GM12874 (cell line): Measurements from ENCODE around the gene SPRED1.

Experiments used
- CTCF ChIP-seq: IDR thresholded peaks from 2 replicates; pipeline ENCODE4 v1.5.1; 2011; ENCODE audit warnings: low read depth, mild to moderate bottlenecking, control low read depth, low read length, moderate library complexity; ENCODE audit not compliant: insufficient read depth

Gene SPRED1

DNA sequence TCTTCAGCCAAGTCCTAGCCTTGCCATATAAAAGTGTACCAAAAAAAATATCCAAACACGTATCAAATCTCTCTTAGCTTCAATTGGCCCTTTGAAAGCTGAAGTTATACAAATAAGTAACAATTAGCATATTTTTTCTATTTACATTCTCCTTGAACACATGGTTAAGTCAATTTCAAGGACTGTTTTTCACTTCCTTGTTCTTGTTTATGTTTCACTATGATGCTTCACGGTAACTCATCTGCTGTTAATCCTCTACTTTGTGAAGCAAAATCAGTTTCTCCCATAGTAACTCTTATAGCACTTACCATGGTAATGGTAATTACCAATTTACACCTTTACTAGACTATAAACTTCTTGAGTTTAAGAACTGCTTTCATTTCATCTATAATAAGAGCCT lies 10.6 kb upstream of the SPRED1 start:
- TF ChIP-seq CTCF = no peak

DNA sequence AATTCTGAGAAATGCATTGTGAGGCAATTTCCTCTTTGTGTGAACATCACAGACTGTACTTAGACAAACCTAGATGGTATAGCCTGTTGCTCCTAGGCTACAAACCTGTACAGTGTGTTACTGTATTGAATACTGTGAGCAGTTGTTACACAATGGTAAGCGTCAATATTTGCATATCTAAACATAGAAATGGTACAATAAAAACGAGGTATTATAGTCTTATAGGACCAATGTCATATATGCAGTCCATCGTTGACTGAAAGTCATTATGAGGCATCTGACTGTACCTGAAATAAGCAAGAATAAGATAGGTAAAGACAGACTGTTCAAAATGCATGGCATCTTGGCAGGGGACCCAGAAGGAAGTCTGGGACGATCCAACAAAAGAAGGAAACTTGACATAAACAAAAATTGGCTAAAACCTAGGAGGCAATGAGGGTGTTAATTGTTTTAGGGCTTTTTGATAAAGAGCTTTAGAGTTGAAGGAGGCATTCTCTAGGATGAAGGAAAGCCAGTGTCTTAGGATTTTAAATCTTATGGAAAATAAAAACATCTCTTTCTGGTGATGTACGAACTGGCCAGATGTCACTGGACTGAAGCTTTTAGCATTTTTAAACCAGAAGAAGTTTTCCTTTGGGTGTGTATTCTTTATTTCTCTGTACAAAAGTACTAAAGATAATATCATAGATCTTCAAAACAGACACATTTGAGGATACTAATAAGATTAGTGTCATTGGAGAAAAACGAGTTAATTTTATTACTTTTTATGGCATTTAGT lies 9.2 kb upstream of the SPRED1 start:
- TF ChIP-seq CTCF = no peak

- TF ChIP-seq CTCF = no peak
Observed at GRCh38 chr15:38247336-38247735, 5.3 kb upstream of the SPRED1 start.

GRCh38 chr15:38253351-38253781 lies 730 bp downstream of the SPRED1 start:
- TF ChIP-seq CTCF = no peak

DNA sequence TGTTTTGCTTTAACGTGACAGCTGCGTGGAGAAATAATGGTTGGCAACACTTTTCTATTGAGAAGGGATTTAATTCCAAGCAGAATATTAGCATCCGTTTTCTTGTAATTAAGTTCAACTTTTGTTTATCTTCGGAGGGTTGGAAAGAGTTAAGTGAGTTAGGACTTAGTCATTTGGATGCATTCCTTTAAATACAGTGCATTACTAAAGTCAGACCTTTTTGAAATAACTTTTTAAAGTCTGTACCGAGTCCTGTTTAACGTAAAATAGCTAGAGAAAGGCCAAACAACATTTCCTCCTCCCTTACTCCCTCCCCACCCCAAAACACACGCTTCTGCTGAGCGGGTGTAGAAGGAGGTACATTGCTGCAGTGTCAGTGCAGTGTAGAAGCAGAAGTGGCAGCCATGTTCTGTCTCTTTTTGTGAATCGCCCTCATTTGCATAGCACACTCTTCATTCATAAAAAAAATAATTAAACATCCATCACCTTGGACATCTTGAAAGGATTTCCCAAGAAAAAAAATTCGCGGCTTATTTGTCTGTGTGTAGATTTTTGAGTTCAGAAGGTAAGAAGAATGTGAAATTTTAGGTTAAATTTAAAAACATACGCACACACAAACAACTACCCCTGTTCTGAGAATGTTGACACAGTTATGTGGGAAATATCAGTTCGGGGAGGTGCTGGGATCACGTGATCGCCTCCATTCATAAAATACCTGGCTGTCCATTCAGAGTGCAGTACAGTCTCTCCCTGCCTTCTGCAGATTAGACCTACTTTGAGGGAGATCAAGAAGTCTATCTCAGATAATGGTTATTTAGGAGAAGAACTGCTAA lies 1.6 kb downstream of the SPRED1 start:
- TF ChIP-seq CTCF = no peak

DNA sequence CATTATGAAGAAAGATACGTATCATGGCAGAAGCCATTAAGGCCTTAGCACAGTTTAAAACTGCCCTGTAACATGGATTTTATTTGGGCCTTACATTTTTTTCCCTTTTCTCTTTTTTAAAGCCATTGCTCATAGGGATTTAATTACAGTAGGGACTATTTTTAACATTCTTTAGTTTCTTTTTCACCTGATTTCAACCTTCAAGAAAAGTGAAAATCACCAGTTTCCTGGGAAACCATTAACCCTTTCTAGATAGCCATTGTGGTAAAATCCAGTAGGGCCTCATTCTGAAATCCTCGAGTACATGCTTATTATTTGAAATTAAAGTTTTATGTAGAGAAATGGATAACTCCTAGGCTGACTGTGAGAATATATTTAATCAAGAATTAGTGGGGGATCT lies 3.1 kb downstream of the SPRED1 start:
- TF ChIP-seq CTCF = no peak

DNA sequence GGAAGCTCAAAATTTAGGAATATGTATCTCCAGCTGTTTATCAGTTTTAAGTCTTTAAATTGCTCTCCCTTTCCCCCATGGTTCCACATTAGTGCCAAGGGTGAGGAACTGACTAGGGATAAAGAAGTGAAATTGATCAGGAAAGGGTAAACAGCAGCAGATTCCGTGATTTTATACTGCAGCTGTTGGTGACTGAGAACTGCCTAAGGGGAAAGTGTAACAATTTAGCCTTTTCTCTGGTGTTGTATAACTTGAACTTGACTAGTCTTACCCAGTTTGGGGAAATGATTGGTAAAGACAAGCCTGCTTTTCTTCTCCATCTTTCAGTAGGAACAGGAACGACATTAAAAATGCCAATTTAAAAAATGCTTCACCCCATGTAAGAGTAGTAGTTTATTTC lies 5.0 kb downstream of the SPRED1 start:
- TF ChIP-seq CTCF = no peak
